ENCODE results near the gene USP25.

Gene USP25

GRCh38 chr21:15801352-15801863 is 71.6 kb downstream of the USP25 start:
- no peaks in the 10 kb centered on the region for H3K27me3 ChIP-seq (ENCODE audit: control insufficient read depth, low read length)
- H3K27ac ChIP-seq (ENCODE audit: low read depth, low read length): no peak overlapping the region
- no peaks in the 10 kb centered on the region for H4K20me1 ChIP-seq (ENCODE audit: control insufficient read depth, insufficient read depth, low read depth, low read length)
- no peak overlapping the region for H3K4me2 ChIP-seq (ENCODE audit: low read length)
- H3F3A ChIP-seq (ENCODE audit: control insufficient read depth, insufficient read depth): no peaks in the 10 kb centered on the region
- no peaks in the 10 kb centered on the region for H3K9me3 ChIP-seq (ENCODE audit: control insufficient read depth, insufficient read depth, low read length)
- H3K4me1 ChIP-seq (ENCODE audit: control insufficient read depth, low read length): no peaks in the 10 kb centered on the region
- H3K79me2 ChIP-seq (ENCODE audit: control insufficient read depth, low read length): no peaks in the 10 kb centered on the region
- peaks cover 2% of the 10 kb centered on the region; the same call in 1 of the 2 replicates for H3K36me3 ChIP-seq (ENCODE audit: control insufficient read depth, low read length)
- TF ChIP-seq EZH2phosphoT487 (IDR thresholded peaks at IDR 0.05; ENCODE audit: borderline replicate concordance, low read length): no peak
- TF ChIP-seq, protein P1, sequence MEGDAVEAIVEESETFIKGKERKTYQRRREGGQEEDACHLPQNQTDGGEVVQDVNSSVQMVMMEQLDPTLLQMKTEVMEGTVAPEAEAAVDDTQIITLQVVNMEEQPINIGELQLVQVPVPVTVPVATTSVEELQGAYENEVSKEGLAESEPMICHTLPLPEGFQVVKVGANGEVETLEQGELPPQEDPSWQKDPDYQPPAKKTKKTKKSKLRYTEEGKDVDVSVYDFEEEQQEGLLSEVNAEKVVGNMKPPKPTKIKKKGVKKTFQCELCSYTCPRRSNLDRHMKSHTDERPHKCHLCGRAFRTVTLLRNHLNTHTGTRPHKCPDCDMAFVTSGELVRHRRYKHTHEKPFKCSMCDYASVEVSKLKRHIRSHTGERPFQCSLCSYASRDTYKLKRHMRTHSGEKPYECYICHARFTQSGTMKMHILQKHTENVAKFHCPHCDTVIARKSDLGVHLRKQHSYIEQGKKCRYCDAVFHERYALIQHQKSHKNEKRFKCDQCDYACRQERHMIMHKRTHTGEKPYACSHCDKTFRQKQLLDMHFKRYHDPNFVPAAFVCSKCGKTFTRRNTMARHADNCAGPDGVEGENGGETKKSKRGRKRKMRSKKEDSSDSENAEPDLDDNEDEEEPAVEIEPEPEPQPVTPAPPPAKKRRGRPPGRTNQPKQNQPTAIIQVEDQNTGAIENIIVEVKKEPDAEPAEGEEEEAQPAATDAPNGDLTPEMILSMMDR (IDR thresholded peaks at IDR 0.05; ENCODE audit: low read depth, low read length, poor library complexity, severe bottlenecking): no peak
- no peaks in the 10 kb centered on the region for H3K9me2 ChIP-seq (replicated peaks; ENCODE audit: control insufficient read depth, low read length)
- no peak overlapping the region for H3K4me3 ChIP-seq (ENCODE audit: low read length)

- Histone ChIP-seq H3K79me2 (ENCODE audit: control insufficient read depth, low read length) (no peaks in the 10 kb centered on the region), H3K27ac (ENCODE audit: low read depth, low read length) (no peak overlapping the region), H3F3A (ENCODE audit: control insufficient read depth, insufficient read depth) (no peaks in the 10 kb centered on the region), H3K4me3 (ENCODE audit: low read length) (no peak overlapping the region), H3K36me3 (ENCODE audit: control insufficient read depth, low read length) (peaks cover 6% of the 10 kb centered on the region), H4K20me1 (ENCODE audit: control insufficient read depth, insufficient read depth, low read depth, low read length) (no peaks in the 10 kb centered on the region), H3K4me2 (ENCODE audit: low read length) (no peak overlapping the region), H3K27me3 (ENCODE audit: control insufficient read depth, low read length) (no peaks in the 10 kb centered on the region), H3K9me2 (replicated peaks; ENCODE audit: control insufficient read depth, low read length) (no peaks in the 10 kb centered on the region), H3K9me3 (ENCODE audit: control insufficient read depth, insufficient read depth, low read length) (no peaks in the 10 kb centered on the region), H3K4me1 (ENCODE audit: control insufficient read depth, low read length) (no peaks in the 10 kb centered on the region)
- no peak for TF ChIP-seq EZH2phosphoT487 (IDR thresholded peaks at IDR 0.05; ENCODE audit: borderline replicate concordance, low read length)
- TF ChIP-seq, protein P1 (IDR thresholded peaks at IDR 0.05; ENCODE audit: low read depth, low read length, poor library complexity, severe bottlenecking): no peak
Measured at GRCh38 chr21:15804247-15805005, 74.6 kb downstream of the USP25 start.

GRCh38 chr21:15809065-15809464 is 79.3 kb downstream of the USP25 start:
- H3K4me1 ChIP-seq (ENCODE audit: control insufficient read depth, low read length): no peaks in the 10 kb centered on the region
- H3K79me2 ChIP-seq (ENCODE audit: control insufficient read depth, low read length): no peaks in the 10 kb centered on the region
- peaks cover 13% of the 10 kb centered on the region for H3K36me3 ChIP-seq (ENCODE audit: control insufficient read depth, low read length)
- no peak overlapping the region for H3K27ac ChIP-seq (ENCODE audit: low read depth, low read length)
- H3K4me2 ChIP-seq (ENCODE audit: low read length): no peak overlapping the region
- H3K4me3 ChIP-seq (ENCODE audit: low read length): no peak overlapping the region
- no peaks in the 10 kb centered on the region for H4K20me1 ChIP-seq (ENCODE audit: control insufficient read depth, insufficient read depth, low read depth, low read length)
- no peaks in the 10 kb centered on the region for H3K9me2 ChIP-seq (replicated peaks; ENCODE audit: control insufficient read depth, low read length)
- TF ChIP-seq, protein P1 (IDR thresholded peaks at IDR 0.05; ENCODE audit: low read depth, low read length, poor library complexity, severe bottlenecking): no peak
- TF ChIP-seq EZH2phosphoT487 (IDR thresholded peaks at IDR 0.05; ENCODE audit: borderline replicate concordance, low read length): no peak
- H3F3A ChIP-seq (ENCODE audit: control insufficient read depth, insufficient read depth): no peaks in the 10 kb centered on the region
- no peaks in the 10 kb centered on the region; the same call in 1 of the 2 replicates for H3K9me3 ChIP-seq (ENCODE audit: control insufficient read depth, insufficient read depth, low read length)
- H3K27me3 ChIP-seq (ENCODE audit: control insufficient read depth, low read length): no peaks in the 10 kb centered on the region

Data from DOHH2 (cell line).